ENCODE results near the gene PTCH1.

DNA sequence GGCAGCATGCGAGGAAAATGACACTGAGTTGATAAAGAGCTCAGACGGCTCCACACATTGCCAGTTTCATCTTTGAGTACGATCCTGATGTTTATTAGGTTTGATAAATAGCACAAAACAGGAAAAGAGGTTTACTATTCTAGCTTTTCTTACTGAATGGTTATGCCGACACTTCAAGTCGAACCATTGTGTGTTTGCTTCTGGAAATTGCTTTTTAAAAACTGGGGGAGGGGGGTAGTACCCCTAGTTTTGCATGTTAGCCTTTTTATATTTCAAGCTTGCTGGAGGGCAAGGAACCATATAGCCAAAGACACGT is 5.2 kb downstream of the PTCH1 start:
- TF ChIP-seq ZNF610 (tag by site-specific recombination; IDR thresholded peaks at IDR 0.05; ENCODE audit: borderline replicate concordance): no peak
- TF ChIP-seq, protein P1, sequence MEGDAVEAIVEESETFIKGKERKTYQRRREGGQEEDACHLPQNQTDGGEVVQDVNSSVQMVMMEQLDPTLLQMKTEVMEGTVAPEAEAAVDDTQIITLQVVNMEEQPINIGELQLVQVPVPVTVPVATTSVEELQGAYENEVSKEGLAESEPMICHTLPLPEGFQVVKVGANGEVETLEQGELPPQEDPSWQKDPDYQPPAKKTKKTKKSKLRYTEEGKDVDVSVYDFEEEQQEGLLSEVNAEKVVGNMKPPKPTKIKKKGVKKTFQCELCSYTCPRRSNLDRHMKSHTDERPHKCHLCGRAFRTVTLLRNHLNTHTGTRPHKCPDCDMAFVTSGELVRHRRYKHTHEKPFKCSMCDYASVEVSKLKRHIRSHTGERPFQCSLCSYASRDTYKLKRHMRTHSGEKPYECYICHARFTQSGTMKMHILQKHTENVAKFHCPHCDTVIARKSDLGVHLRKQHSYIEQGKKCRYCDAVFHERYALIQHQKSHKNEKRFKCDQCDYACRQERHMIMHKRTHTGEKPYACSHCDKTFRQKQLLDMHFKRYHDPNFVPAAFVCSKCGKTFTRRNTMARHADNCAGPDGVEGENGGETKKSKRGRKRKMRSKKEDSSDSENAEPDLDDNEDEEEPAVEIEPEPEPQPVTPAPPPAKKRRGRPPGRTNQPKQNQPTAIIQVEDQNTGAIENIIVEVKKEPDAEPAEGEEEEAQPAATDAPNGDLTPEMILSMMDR (tag by site-specific recombination; IDR thresholded peaks at IDR 0.05): no peak
- TF ChIP-seq GLI2 (tag by site-specific recombination; IDR thresholded peaks at IDR 0.05; ENCODE audit: borderline replicate concordance, low read depth): no peak
- no peak for TF ChIP-seq ZEB2 (tag by site-specific recombination; IDR thresholded peaks at IDR 0.05)
- TF ChIP-seq ZNF747 (tag by site-specific recombination; IDR thresholded peaks at IDR 0.05): no peak
- peak; percentile 4; the same call in 1 of the 2 replicates for TF ChIP-seq ZBTB17 (tag by site-specific recombination; IDR thresholded peaks at IDR 0.05)
- TF ChIP-seq ZNF335 (tag by site-specific recombination; conservative IDR thresholded peaks at IDR 0.05): peak; percentile 45; the same call in 1 of the 2 replicates
- TF ChIP-seq PRDM1 (tag by site-specific recombination; IDR thresholded peaks at IDR 0.05): no peak
- TF ChIP-seq YY1 (tag by site-specific recombination; IDR thresholded peaks at IDR 0.05): 0 out of 2 replicates have a peak, but pooled peaks have one; percentile 26
- TF ChIP-seq ZNF670 (tag by site-specific recombination; IDR thresholded peaks at IDR 0.05; ENCODE audit: low read depth): no peak
- no peak for TF ChIP-seq ZSCAN16 (tag by site-specific recombination; IDR thresholded peaks at IDR 0.05)

All from HEK293 (cell line).